ENCODE data around the gene ADARB2.
A peak's percentile ranks its signal among the peaks of the same experiment; 100 is the strongest.
"Not testable (repeated sequence)": the region's sequence is repeated elsewhere in the genome, so short reads cannot be mapped to it uniquely, and the experiment has no call there.

The ADARB2 gene

GRCh38 chr10:1219874-1220273 lies 517.5 kb downstream of the ADARB2 start:
- H3K4me3 Mint-ChIP-seq; H3K27me3 Mint-ChIP-seq; H3K27ac Mint-ChIP-seq; ATAC-seq (replicated peaks); H3K4me1 Mint-ChIP-seq (ENCODE audit: low read depth in 2 of 2); H3K9me3 Mint-ChIP-seq; H3K36me3 Mint-ChIP-seq (ENCODE audit: insufficient read depth); DNase-seq: not testable (repeated sequence)

- no peak for DNase-seq
- H3K4me1 Mint-ChIP-seq (ENCODE audit: low read depth in 2 of 2), result no peaks in the 10 kb centered on the region
- peaks cover 0 to 1% of the 10 kb centered on the region in 2 donors for H3K9me3 Mint-ChIP-seq
- H3K27me3 Mint-ChIP-seq, result peaks cover 0 to 6% of the 10 kb centered on the region in 2 donors
- no peak overlapping the region for H3K27ac Mint-ChIP-seq
- no peak for ATAC-seq (replicated peaks)
- no peaks in the 10 kb centered on the region for H3K36me3 Mint-ChIP-seq (ENCODE audit: insufficient read depth)
- H3K4me3 Mint-ChIP-seq, result no peak overlapping the region
Measured at GRCh38 chr10:1217661-1218060, 519.7 kb downstream of the ADARB2 start.

- DNase-seq (no peak), ATAC-seq (replicated peaks) (no peak)
- Mint-ChIP-seq H3K27me3 (peaks cover 0 to 6% of the 10 kb centered on the region in 2 donors), H3K27ac (no peak overlapping the region), H3K9me3 (peaks cover 0 to under 1% of the 10 kb centered on the region in 2 donors), H3K4me1 (ENCODE audit: low read depth in 2 of 2) (no peaks in the 10 kb centered on the region), H3K36me3 (ENCODE audit: insufficient read depth) (no peaks in the 10 kb centered on the region), H3K4me3 (no peak overlapping the region)
Measured at GRCh38 chr10:1217237-1217587, 520.1 kb downstream of the ADARB2 start.

GRCh38 chr10:1216574-1217236 lies 520.6 kb downstream of the ADARB2 start:
- DNase-seq, result no peak
- H3K27me3 Mint-ChIP-seq, result peaks cover 0 to 6% of the 10 kb centered on the region in 2 donors
- H3K27ac Mint-ChIP-seq, result no peak overlapping the region
- H3K36me3 Mint-ChIP-seq (ENCODE audit: insufficient read depth), result no peaks in the 10 kb centered on the region
- H3K9me3 Mint-ChIP-seq, result no peaks in the 10 kb centered on the region
- ATAC-seq (replicated peaks), result no peak
- H3K4me1 Mint-ChIP-seq (ENCODE audit: low read depth in 2 of 2), result no peaks in the 10 kb centered on the region
- H3K4me3 Mint-ChIP-seq, result no peak overlapping the region

GRCh38 chr10:1215862-1216573 lies 521.3 kb downstream of the ADARB2 start:
- H3K36me3 Mint-ChIP-seq (ENCODE audit: insufficient read depth), result no peaks in the 10 kb centered on the region

GRCh38 chr10:1214882-1215540 lies 522.3 kb downstream of the ADARB2 start:
- peaks cover under 1% of the 10 kb centered on the region in 2 donors for H3K4me1 Mint-ChIP-seq (ENCODE audit: low read depth in 2 of 2)
- no peak overlapping the region for H3K27ac Mint-ChIP-seq
- ATAC-seq (replicated peaks), result no peak
- no peak for DNase-seq
- no peaks in the 10 kb centered on the region for H3K9me3 Mint-ChIP-seq
- H3K36me3 Mint-ChIP-seq (ENCODE audit: insufficient read depth), result no peaks in the 10 kb centered on the region
- H3K4me3 Mint-ChIP-seq, result no peak overlapping the region
- peaks cover 0 to 6% of the 10 kb centered on the region in 2 donors for H3K27me3 Mint-ChIP-seq

More at GRCh38 chr10:1215862-1216573, 521.3 kb downstream of the ADARB2 start:
- no peak for DNase-seq
- Mint-ChIP-seq H3K4me3 (no peak overlapping the region), H3K27ac (no peak overlapping the region), H3K27me3 (peaks cover 0 to 6% of the 10 kb centered on the region in 2 donors), H3K4me1 (ENCODE audit: low read depth in 2 of 2) (no peaks in the 10 kb centered on the region), H3K9me3 (no peaks in the 10 kb centered on the region)
- ATAC-seq (replicated peaks), result no peak

- DNase-seq (no peak), ATAC-seq (replicated peaks) (no peak)
- peaks cover 0 to 6% of the 10 kb centered on the region in 2 donors for H3K27me3 Mint-ChIP-seq
- no peaks in the 10 kb centered on the region for H3K36me3 Mint-ChIP-seq (ENCODE audit: insufficient read depth)
- H3K9me3 Mint-ChIP-seq, result peaks cover 0 to 2% of the 10 kb centered on the region in 2 donors
- H3K4me1 Mint-ChIP-seq (ENCODE audit: low read depth in 2 of 2), result peaks cover 8 to 9% of the 10 kb centered on the region in 2 donors
- no peak overlapping the region for H3K27ac Mint-ChIP-seq
- no peak overlapping the region for H3K4me3 Mint-ChIP-seq
Measured at GRCh38 chr10:1214071-1214675, 523.2 kb downstream of the ADARB2 start.

- H3K4me1 Mint-ChIP-seq (ENCODE audit: low read depth in 2 of 2), result peaks cover 11 to 16% of the 10 kb centered on the region in 2 donors
- H3K27ac Mint-ChIP-seq, result peak overlapping the region in 1 of 2 donors; percentile 11
- no peaks in the 10 kb centered on the region for H3K36me3 Mint-ChIP-seq (ENCODE audit: insufficient read depth)
- ATAC-seq (replicated peaks) (no peak), DNase-seq (no peak)
- H3K27me3 Mint-ChIP-seq, result peaks cover 0 to 6% of the 10 kb centered on the region in 2 donors
- peaks cover 0 to 2% of the 10 kb centered on the region in 2 donors for H3K9me3 Mint-ChIP-seq
- H3K4me3 Mint-ChIP-seq, result no peak overlapping the region
Measured at GRCh38 chr10:1213252-1214070, 523.9 kb downstream of the ADARB2 start.

GRCh38 chr10:1212571-1213141 lies 524.7 kb downstream of the ADARB2 start:
- ATAC-seq (replicated peaks) (no peak), DNase-seq (no peak)
- Mint-ChIP-seq H3K9me3 (peaks cover 0 to 2% of the 10 kb centered on the region in 2 donors), H3K27me3 (peaks cover 0 to 6% of the 10 kb centered on the region in 2 donors), H3K27ac (peak overlapping the region in 1 of 2 donors; percentile 11), H3K4me3 (no peak overlapping the region), H3K4me1 (ENCODE audit: low read depth in 2 of 2) (peaks cover 11 to 17% of the 10 kb centered on the region in 2 donors), H3K36me3 (ENCODE audit: insufficient read depth) (no peaks in the 10 kb centered on the region)

GRCh38 chr10:1211844-1212570 lies 525.3 kb downstream of the ADARB2 start:
- peaks cover 0 to 6% of the 10 kb centered on the region in 2 donors for H3K27me3 Mint-ChIP-seq
- no peak overlapping the region for H3K27ac Mint-ChIP-seq
- H3K36me3 Mint-ChIP-seq (ENCODE audit: insufficient read depth), result no peaks in the 10 kb centered on the region
- no peak overlapping the region for H3K4me3 Mint-ChIP-seq
- H3K4me1 Mint-ChIP-seq (ENCODE audit: low read depth in 2 of 2), result peaks cover 11 to 17% of the 10 kb centered on the region in 2 donors
- H3K9me3 Mint-ChIP-seq, result peaks cover 0 to 2% of the 10 kb centered on the region in 2 donors
- DNase-seq (no peak), ATAC-seq (replicated peaks) (no peak)

GRCh38 chr10:1210667-1211066 lies 526.7 kb downstream of the ADARB2 start:
- Mint-ChIP-seq H3K4me1 (ENCODE audit: low read depth in 2 of 2) (peaks cover 11 to 17% of the 10 kb centered on the region in 2 donors), H3K27me3 (peaks cover 6 to 9% of the 10 kb centered on the region in 2 donors), H3K36me3 (ENCODE audit: insufficient read depth) (no peaks in the 10 kb centered on the region), H3K4me3 (no peak overlapping the region), H3K27ac (no peak overlapping the region), H3K9me3 (peaks cover 0 to 2% of the 10 kb centered on the region in 2 donors)
- ATAC-seq (replicated peaks), result no peak
- no peak for DNase-seq

- Mint-ChIP-seq H3K36me3 (ENCODE audit: insufficient read depth) (no peaks in the 10 kb centered on the region), H3K27ac (peak overlapping the region; percentile 32 to 72), H3K4me1 (ENCODE audit: low read depth in 2 of 2) (peaks cover 11 to 17% of the 10 kb centered on the region in 2 donors), H3K27me3 (peaks cover 6 to 9% of the 10 kb centered on the region in 2 donors), H3K4me3 (peak overlapping the region in 1 of 2 donors; percentile 7), H3K9me3 (peaks cover 0 to 2% of the 10 kb centered on the region in 2 donors)
- DNase-seq, result no peak
- ATAC-seq (replicated peaks), result peak; percentile 78
Measured at GRCh38 chr10:1209355-1209979, 527.9 kb downstream of the ADARB2 start.
